Activated naive CD4-positive, alpha-beta T cell treated with anti-CD3 and anti-CD28 coated beads, Interleukin-2, amount 50 U/mL, for 24 hours (primary cell): ENCODE data around the gene ZNF726.
"Not testable (repeated sequence)": the region's sequence is repeated elsewhere in the genome, so short reads cannot be mapped to it uniquely, and the experiment has no call there.

Experiments
- H3K27ac Mint-ChIP-seq: one replicate; pipeline ENCODE4 v1.8.0; 2021; ENCODE audit warnings: mild to moderate bottlenecking, mixed read lengths
- H3K27me3 Mint-ChIP-seq: one replicate; pipeline ENCODE4 v1.8.0; 2021; ENCODE audit warnings: mixed read lengths
- H3K36me3 Mint-ChIP-seq: one replicate; pipeline ENCODE4 v1.8.0; 2021; ENCODE audit warnings: mixed read lengths
- H3K4me1 Mint-ChIP-seq: one replicate; pipeline ENCODE4 v1.8.0; 2021; ENCODE audit warnings: mixed read lengths
- H3K4me3 Mint-ChIP-seq: one replicate; pipeline ENCODE4 v1.8.0; 2021; ENCODE audit warnings: mild to moderate bottlenecking, mixed read lengths
- H3K9me3 Mint-ChIP-seq: one replicate; pipeline ENCODE4 v1.8.0; 2021; ENCODE audit warnings: mixed read lengths

Gene ZNF726

GRCh38 chr19:23972161-23972560, 57.5 kb downstream of the ZNF726 start:
- H3K4me1 Mint-ChIP-seq = peaks cover 5% of the 10 kb centered on the region
- H3K9me3 Mint-ChIP-seq = no peaks in the 10 kb centered on the region
- no peaks in the 10 kb centered on the region for H3K36me3 Mint-ChIP-seq
- H3K27ac Mint-ChIP-seq = no peak overlapping the region
- H3K4me3 Mint-ChIP-seq = no peak overlapping the region
- H3K27me3 Mint-ChIP-seq = peaks cover 26% of the 10 kb centered on the region

- peaks cover 16% of the 10 kb centered on the region for H3K27me3 Mint-ChIP-seq
- H3K4me3 Mint-ChIP-seq = no peak overlapping the region
- peaks cover 5% of the 10 kb centered on the region for H3K4me1 Mint-ChIP-seq
- no peak overlapping the region for H3K27ac Mint-ChIP-seq
- H3K36me3 Mint-ChIP-seq = no peaks in the 10 kb centered on the region
- H3K9me3 Mint-ChIP-seq = no peaks in the 10 kb centered on the region
Measured at GRCh38 chr19:23974941-23975340, 60.3 kb downstream of the ZNF726 start.

- H3K4me1 Mint-ChIP-seq, H3K36me3 Mint-ChIP-seq, H3K9me3 Mint-ChIP-seq, H3K4me3 Mint-ChIP-seq, H3K27ac Mint-ChIP-seq, H3K27me3 Mint-ChIP-seq: not testable (repeated sequence)
Measured at GRCh38 chr19:23976631-23977030, 61.9 kb downstream of the ZNF726 start.

GRCh38 chr19:23977256-23977655, 62.6 kb downstream of the ZNF726 start:
- H3K4me1 Mint-ChIP-seq, H3K36me3 Mint-ChIP-seq, H3K27ac Mint-ChIP-seq, H3K9me3 Mint-ChIP-seq, H3K27me3 Mint-ChIP-seq, H3K4me3 Mint-ChIP-seq: not testable (repeated sequence)

- Mint-ChIP-seq H3K27ac (no peak overlapping the region), H3K9me3 (no peaks in the 10 kb centered on the region), H3K4me3 (no peak overlapping the region), H3K36me3 (no peaks in the 10 kb centered on the region), H3K4me1 (no peaks in the 10 kb centered on the region), H3K27me3 (peaks cover under 1% of the 10 kb centered on the region)
Measured at GRCh38 chr19:23978068-23978467, 63.4 kb downstream of the ZNF726 start.

- H3K4me3 Mint-ChIP-seq = no peak overlapping the region
- no peaks in the 10 kb centered on the region for H3K27me3 Mint-ChIP-seq
- no peak overlapping the region for H3K27ac Mint-ChIP-seq
- no peaks in the 10 kb centered on the region for H3K9me3 Mint-ChIP-seq
- H3K4me1 Mint-ChIP-seq = no peaks in the 10 kb centered on the region
- no peaks in the 10 kb centered on the region for H3K36me3 Mint-ChIP-seq
Measured at GRCh38 chr19:23980805-23981204, 66.1 kb downstream of the ZNF726 start.

- Mint-ChIP-seq H3K9me3 (no peaks in the 10 kb centered on the region), H3K4me3 (no peak overlapping the region), H3K27ac (no peak overlapping the region), H3K36me3 (no peaks in the 10 kb centered on the region), H3K27me3 (no peaks in the 10 kb centered on the region), H3K4me1 (no peaks in the 10 kb centered on the region)
Measured at GRCh38 chr19:23981863-23982262, 67.2 kb downstream of the ZNF726 start.

- H3K9me3 Mint-ChIP-seq = no peaks in the 10 kb centered on the region
- H3K4me1 Mint-ChIP-seq = no peaks in the 10 kb centered on the region
- H3K27me3 Mint-ChIP-seq = no peaks in the 10 kb centered on the region
- H3K27ac Mint-ChIP-seq = no peak overlapping the region
- no peaks in the 10 kb centered on the region for H3K36me3 Mint-ChIP-seq
- no peak overlapping the region for H3K4me3 Mint-ChIP-seq
Measured at GRCh38 chr19:23983406-23983805, 68.7 kb downstream of the ZNF726 start.
